Chondrocyte (in vitro differentiated cells): Measurements from ENCODE around the gene FEZF2. TPM values are rescaled to one million over a fixed set of nuclear protein-coding genes. Genes with fewer than 3 reads are reported as not detected.

ENCODE experiments used
- DNase-seq: peaks from one replicate; pipeline ENCODE4 v3.0.0; 2021; ENCODE audit warnings: mixed read lengths, low spot score
- H3K27ac Mint-ChIP-seq: one replicate; pipeline ENCODE4 v1.8.0; 2021; ENCODE audit warnings: mild to moderate bottlenecking, moderate library complexity, mixed read lengths; ENCODE audit not compliant: unreplicated experiment
- H3K27me3 Mint-ChIP-seq: 2 replicates; pipeline ENCODE4 v1.8.0; 2021; ENCODE audit warnings: low read depth, mixed read lengths
- H3K36me3 Mint-ChIP-seq: 2 replicates; pipeline ENCODE4 v1.8.0; 2021; ENCODE audit warnings: low read depth, mixed read lengths
- H3K4me1 Mint-ChIP-seq: 2 replicates; pipeline ENCODE4 v1.8.0; 2021; ENCODE audit warnings: low read depth, mild to moderate bottlenecking, mixed read lengths
- H3K4me3 Mint-ChIP-seq: one replicate; pipeline ENCODE4 v1.8.0; 2021; ENCODE audit warnings: mild to moderate bottlenecking, moderate library complexity, mixed read lengths; ENCODE audit not compliant: unreplicated experiment
- H3K9me3 Mint-ChIP-seq: 2 replicates; pipeline ENCODE4 v1.8.0; 2021; ENCODE audit warnings: low read depth, mixed read lengths
- CTCF ChIP-seq: fragments of 200-600 bp; sonication (generic); IDR thresholded peaks from 2 replicates; pipeline ENCODE4 v1.5.0; 2021; ENCODE audit warnings: antibody characterized with exemption, mild to moderate bottlenecking, moderate library complexity
- total RNA-seq: library from RNA; stranded (reverse); gene quantifications from 3 replicates; pipeline ENCODE4 v1.2.1, GENCODE V29; 2021

Gene FEZF2
- total RNA-seq, 1 donor from 2014 or later: not detected

- Mint-ChIP-seq H3K4me1 (no peaks in the 10 kb centered on the region), H3K27me3 (no peaks in the 10 kb centered on the region), H3K36me3 (peaks cover 4% of the 10 kb centered on the region), H3K9me3 (no peaks in the 10 kb centered on the region), H3K4me3 (no peak overlapping the region), H3K27ac (no peak overlapping the region)
- DNase-seq: no peak
- no peak for TF ChIP-seq CTCF
Observed at GRCh38 chr3:62325896-62326295, 47.5 kb downstream of the FEZF2 start.

- Mint-ChIP-seq H3K27me3 (no peaks in the 10 kb centered on the region), H3K36me3 (peaks cover 4% of the 10 kb centered on the region), H3K4me1 (peaks cover 15% of the 10 kb centered on the region)
Observed at GRCh38 chr3:62323241-62323640, 50.1 kb downstream of the FEZF2 start.

More at GRCh38 chr3:62323241-62323640, 50.1 kb downstream of the FEZF2 start:
- DNase-seq: no peak
- H3K9me3 Mint-ChIP-seq: peaks cover 5% of the 10 kb centered on the region
- TF ChIP-seq CTCF: no peak
- no peak overlapping the region for H3K4me3 Mint-ChIP-seq
- H3K27ac Mint-ChIP-seq: no peak overlapping the region
